DND-41 (cell line): Measurements from ENCODE around the gene EPHB6.

ENCODE experiments used
- ATAC-seq: fragments of 200-7000 bp; cut with Tn5 transposase; 3 replicates; pipeline ENCODE4 v1.9.1; 2021; ENCODE audit warnings: low read depth; ENCODE audit not compliant: insufficient read depth
- DNase-seq: peaks from one replicate; pipeline ENCODE4 v3.0.0-alpha.2; 2020
- H2AFZ ChIP-seq: 2 replicates; pipeline ENCODE4 v1.6.0; 2012; ENCODE audit warnings: low read depth, low read length
- H3K27ac ChIP-seq: 2 replicates; pipeline ENCODE4 v1.5.1; 2012; ENCODE audit warnings: low read length, inconsistent platforms
- H3K27me3 ChIP-seq: fragments of 200-600 bp; sonication (generic); 2 replicates; pipeline ENCODE4 v1.6.0; 2012; ENCODE audit warnings: low read length, mild to moderate bottlenecking, inconsistent platforms; ENCODE audit not compliant: insufficient read depth, poor library complexity
- H3K36me3 ChIP-seq: 2 replicates; pipeline ENCODE4 v1.5.1; 2012; ENCODE audit warnings: low read length, inconsistent platforms; ENCODE audit not compliant: insufficient read depth
- H3K4me1 ChIP-seq: 2 replicates; pipeline ENCODE4 v1.5.1; 2012; ENCODE audit warnings: mild to moderate bottlenecking, low read length; ENCODE audit not compliant: insufficient read depth
- H3K4me2 ChIP-seq: 2 replicates; pipeline ENCODE4 v1.6.0; 2012; ENCODE audit warnings: mild to moderate bottlenecking, moderate library complexity, low read length, inconsistent platforms; ENCODE audit not compliant: insufficient read depth
- H3K4me3 ChIP-seq, 2 experiments: fragments of 200-600 bp in 1 of 2; shearing (Covaris generic) in 1 of 2; 2 replicates each; pipeline ENCODE4 v1.5.1; 2012 to 2016; ENCODE audit warnings: inconsistent platforms in 2 of 2, low read length in 2 of 2, mild to moderate bottlenecking in 2 of 2, low read depth in 1 of 2, moderate library complexity in 1 of 2
- H3K79me2 ChIP-seq: 2 replicates; pipeline ENCODE4 v1.6.0; 2012; ENCODE audit warnings: low read length, inconsistent platforms; ENCODE audit not compliant: insufficient read depth
- H3K9ac ChIP-seq: 2 replicates; pipeline ENCODE4 v1.6.0; 2012; ENCODE audit warnings: low read depth, mild to moderate bottlenecking, inconsistent platforms, low read length, moderate library complexity
- H3K9me3 ChIP-seq: 2 replicates; pipeline ENCODE4 v1.5.1; 2012; ENCODE audit warnings: low read length, moderate library complexity, mild to moderate bottlenecking, inconsistent platforms; ENCODE audit not compliant: insufficient read depth, severe bottlenecking
- H4K20me1 ChIP-seq: 2 replicates; pipeline ENCODE4 v1.6.0; 2012; ENCODE audit warnings: low read length; ENCODE audit not compliant: insufficient read depth
- EZH2 ChIP-seq: IDR thresholded peaks from 3 replicates; pipeline ENCODE4 v1.6.1; 2012; ENCODE audit warnings: borderline replicate concordance, low read depth, mild to moderate bottlenecking, moderate library complexity, low read length, inconsistent platforms; ENCODE audit not compliant: severe bottlenecking
- TF ChIP-seq, protein P1 (sequence below): IDR thresholded peaks from 2 replicates; pipeline ENCODE4 v1.5.1; 2012; ENCODE audit warnings: borderline replicate concordance, low read length, moderate library complexity, mild to moderate bottlenecking; ENCODE audit not compliant: poor library complexity, severe bottlenecking; ENCODE audit errors: extremely low read depth

EPHB6 gene

GRCh38 chr7:142874409-142874808 lies 19.5 kb downstream of the EPHB6 start:
- Histone ChIP-seq H3K4me2 (no peak overlapping the region), H3K9me3 (no peaks in the 10 kb centered on the region), H4K20me1 (no peaks in the 10 kb centered on the region), H3K36me3 (peaks cover 43% of the 10 kb centered on the region), H3K79me2 (no peaks in the 10 kb centered on the region), H3K4me3 (no peak overlapping the region), H2AFZ (no peak overlapping the region), H3K9ac (no peak overlapping the region), H3K4me1 (no peaks in the 10 kb centered on the region), H3K27me3 (no peaks in the 10 kb centered on the region), H3K27ac (no peak overlapping the region)
- ATAC-seq: peak; percentile 12; the same call in 1 of the 3 replicates
- DNase-seq: no peak
- no peak for TF ChIP-seq EZH2
- TF ChIP-seq, protein P1, sequence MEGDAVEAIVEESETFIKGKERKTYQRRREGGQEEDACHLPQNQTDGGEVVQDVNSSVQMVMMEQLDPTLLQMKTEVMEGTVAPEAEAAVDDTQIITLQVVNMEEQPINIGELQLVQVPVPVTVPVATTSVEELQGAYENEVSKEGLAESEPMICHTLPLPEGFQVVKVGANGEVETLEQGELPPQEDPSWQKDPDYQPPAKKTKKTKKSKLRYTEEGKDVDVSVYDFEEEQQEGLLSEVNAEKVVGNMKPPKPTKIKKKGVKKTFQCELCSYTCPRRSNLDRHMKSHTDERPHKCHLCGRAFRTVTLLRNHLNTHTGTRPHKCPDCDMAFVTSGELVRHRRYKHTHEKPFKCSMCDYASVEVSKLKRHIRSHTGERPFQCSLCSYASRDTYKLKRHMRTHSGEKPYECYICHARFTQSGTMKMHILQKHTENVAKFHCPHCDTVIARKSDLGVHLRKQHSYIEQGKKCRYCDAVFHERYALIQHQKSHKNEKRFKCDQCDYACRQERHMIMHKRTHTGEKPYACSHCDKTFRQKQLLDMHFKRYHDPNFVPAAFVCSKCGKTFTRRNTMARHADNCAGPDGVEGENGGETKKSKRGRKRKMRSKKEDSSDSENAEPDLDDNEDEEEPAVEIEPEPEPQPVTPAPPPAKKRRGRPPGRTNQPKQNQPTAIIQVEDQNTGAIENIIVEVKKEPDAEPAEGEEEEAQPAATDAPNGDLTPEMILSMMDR: no peak

DNA sequence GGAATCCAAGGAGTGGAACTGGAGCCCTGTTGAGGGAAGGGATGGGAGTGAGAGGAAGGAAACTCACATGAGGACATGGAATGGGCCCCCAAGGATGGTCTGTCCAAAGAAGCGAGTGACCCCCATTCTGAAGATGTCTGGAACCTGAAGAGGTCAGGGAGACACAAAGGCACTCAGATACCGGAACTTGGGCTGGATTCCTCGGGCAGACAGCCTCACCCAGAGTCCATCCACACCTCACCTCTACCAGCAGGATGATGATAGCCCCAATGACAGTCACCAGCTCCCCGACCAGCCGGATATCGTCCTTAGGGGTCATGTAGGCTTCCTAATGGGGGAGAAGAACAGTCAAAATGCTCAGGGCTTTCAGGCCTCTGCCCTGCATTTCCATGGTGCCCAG lies 20.0 kb downstream of the EPHB6 start:
- no peak overlapping the region for H3K4me3 ChIP-seq
- ATAC-seq (0 out of 3 replicates have a peak, but pooled peaks have one; percentile 5), DNase-seq (no peak)
- no peaks in the 10 kb centered on the region for H4K20me1 ChIP-seq
- H3K4me1 ChIP-seq: no peaks in the 10 kb centered on the region
- no peaks in the 10 kb centered on the region for H3K79me2 ChIP-seq
- no peak overlapping the region for H3K4me2 ChIP-seq
- no peak overlapping the region for H3K27ac ChIP-seq
- peaks cover 39% of the 10 kb centered on the region for H3K36me3 ChIP-seq
- no peaks in the 10 kb centered on the region for H3K27me3 ChIP-seq
- H3K9ac ChIP-seq: no peak overlapping the region
- no peaks in the 10 kb centered on the region for H3K9me3 ChIP-seq
- TF ChIP-seq, protein P1: no peak
- TF ChIP-seq EZH2: no peak
- H2AFZ ChIP-seq: no peak overlapping the region

DNA sequence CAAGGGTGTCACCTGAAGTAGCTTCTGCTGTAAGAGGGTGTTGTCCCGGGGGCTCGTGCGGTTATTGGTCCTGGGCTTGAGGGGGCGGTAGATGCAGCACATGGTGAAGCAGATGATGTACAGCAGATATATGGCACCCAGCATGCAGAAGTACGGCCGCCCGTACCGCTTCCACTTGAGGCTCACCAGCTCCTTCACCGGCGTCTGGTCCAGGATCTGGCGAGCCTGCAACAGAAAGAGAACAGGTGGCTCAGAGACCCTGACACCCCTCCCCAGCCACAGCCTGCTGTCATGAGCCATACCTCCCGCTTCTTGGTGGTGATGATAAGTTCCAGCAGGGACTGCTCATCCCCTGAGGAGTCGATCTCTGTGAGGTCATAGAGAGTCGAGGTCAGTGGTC lies 20.6 kb downstream of the EPHB6 start:
- H3K4me2 ChIP-seq: no peak overlapping the region
- peaks cover 33% of the 10 kb centered on the region for H3K36me3 ChIP-seq
- DNase-seq (peak; percentile 18), ATAC-seq (peak; percentile 16; the same call in 2 of the 3 replicates)
- H2AFZ ChIP-seq: no peak overlapping the region
- no peak overlapping the region for H3K4me3 ChIP-seq
- H3K9me3 ChIP-seq: no peaks in the 10 kb centered on the region
- no peaks in the 10 kb centered on the region for H3K27me3 ChIP-seq
- no peaks in the 10 kb centered on the region for H3K79me2 ChIP-seq
- no peak overlapping the region for H3K9ac ChIP-seq
- H3K4me1 ChIP-seq: no peaks in the 10 kb centered on the region
- no peak for TF ChIP-seq EZH2
- TF ChIP-seq, protein P1: no peak
- no peak overlapping the region for H3K27ac ChIP-seq
- H4K20me1 ChIP-seq: no peaks in the 10 kb centered on the region
